ENCODE results near the gene FBXO4.

Gene FBXO4

GRCh38 chr5:41878173-41878572 is 46.9 kb upstream of the FBXO4 start:
- Histone ChIP-seq H3K27ac (replicated peaks) (no peak overlapping the region), H3K4me3 (replicated peaks; ENCODE audit: insufficient read depth, low read length) (no peak overlapping the region), H3K27me3 (ENCODE audit: insufficient read depth, poor library complexity, severe bottlenecking) (no peaks in the 10 kb centered on the region)
- DNase-seq (ENCODE audit: low read depth in 1 of 2, low spot score in 1 of 2) = no peak
- TF ChIP-seq SPI1 (IDR thresholded peaks at IDR 0.05; ENCODE audit: borderline replicate concordance, low read depth) (no peak), GABPA (IDR thresholded peaks at IDR 0.05; ENCODE audit: low read depth) (no peak), REST (IDR thresholded peaks at IDR 0.05; ENCODE audit: insufficient replicate concordance, low read depth) (no peak), POLR2AphosphoS5 (IDR thresholded peaks at IDR 0.05; ENCODE audit: low read depth) (no peak), CTCF (IDR thresholded peaks at IDR 0.05; ENCODE audit: insufficient read depth, low read length) (no peak)

- Histone ChIP-seq H3K4me3 (replicated peaks; ENCODE audit: insufficient read depth, low read length) (no peak overlapping the region), H3K27ac (replicated peaks) (no peak overlapping the region), H3K27me3 (ENCODE audit: insufficient read depth, poor library complexity, severe bottlenecking) (no peaks in the 10 kb centered on the region)
- TF ChIP-seq CTCF (IDR thresholded peaks at IDR 0.05; ENCODE audit: insufficient read depth, low read length) (no peak), SPI1 (IDR thresholded peaks at IDR 0.05; ENCODE audit: borderline replicate concordance, low read depth) (no peak), REST (IDR thresholded peaks at IDR 0.05; ENCODE audit: insufficient replicate concordance, low read depth) (no peak), GABPA (IDR thresholded peaks at IDR 0.05; ENCODE audit: low read depth) (no peak), POLR2AphosphoS5 (IDR thresholded peaks at IDR 0.05; ENCODE audit: low read depth) (no peak)
- DNase-seq (ENCODE audit: low read depth in 1 of 2, low spot score in 1 of 2) = no peak
Measured at GRCh38 chr5:41878643-41879478, 46.2 kb upstream of the FBXO4 start.

DNA sequence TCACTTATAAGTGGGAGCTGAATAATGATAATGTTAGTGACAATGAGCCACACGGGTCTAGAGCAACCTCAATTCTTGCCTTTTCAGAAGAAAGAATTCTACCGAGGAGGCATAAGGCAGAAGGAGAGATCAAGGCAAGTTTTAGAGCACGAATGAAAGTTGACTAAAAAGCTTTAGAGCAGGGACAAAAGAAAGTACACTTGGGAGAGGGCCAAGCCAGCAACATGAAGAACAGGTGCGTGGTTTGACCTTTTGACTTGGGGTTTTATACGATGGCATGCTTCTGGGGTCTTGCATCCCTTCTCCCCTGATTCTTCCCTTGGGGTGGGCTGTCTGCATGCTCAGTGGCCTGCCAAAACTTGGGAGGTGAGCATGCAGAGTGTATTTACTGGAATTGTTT is 42.3 kb upstream of the FBXO4 start:
- no peaks in the 10 kb centered on the region for H3K27me3 ChIP-seq (ENCODE audit: insufficient read depth, poor library complexity, severe bottlenecking)
- DNase-seq (ENCODE audit: low read depth in 1 of 2, low spot score in 1 of 2) = no peak
- no peak for TF ChIP-seq CTCF (IDR thresholded peaks at IDR 0.05; ENCODE audit: insufficient read depth, low read length)
- TF ChIP-seq POLR2AphosphoS5 (IDR thresholded peaks at IDR 0.05; ENCODE audit: low read depth) = no peak
- TF ChIP-seq REST (IDR thresholded peaks at IDR 0.05; ENCODE audit: insufficient replicate concordance, low read depth) = no peak
- no peak for TF ChIP-seq SPI1 (IDR thresholded peaks at IDR 0.05; ENCODE audit: borderline replicate concordance, low read depth)
- TF ChIP-seq GABPA (IDR thresholded peaks at IDR 0.05; ENCODE audit: low read depth) = no peak
- no peak overlapping the region for H3K4me3 ChIP-seq (replicated peaks; ENCODE audit: insufficient read depth, low read length)
- no peak overlapping the region for H3K27ac ChIP-seq (replicated peaks)
